ENCODE measurements around the gene CORO2B. TPM values are rescaled to one million over a fixed set of nuclear protein-coding genes. Genes with fewer than 3 reads are reported as not detected.

The CORO2B gene
- total RNA-seq, 1 donor from 2014 or later, result 3.6 TPM

GRCh38 chr15:68699124-68699880 is 120.5 kb downstream of the CORO2B start:
- H3K9me3 ChIP-seq, result no peaks in the 10 kb centered on the region
- no peak for ATAC-seq
- H3K27ac ChIP-seq, result no peak overlapping the region
- intact Hi-C loops (cut with DNase I), result no loop called here
- H3K4me1 ChIP-seq, result peaks cover 14% of the 10 kb centered on the region
- no peak for DNase-seq
- H3K36me3 ChIP-seq, result no peaks in the 10 kb centered on the region
- no peak overlapping the region for H3K4me3 ChIP-seq
- TF ChIP-seq, protein P1, sequence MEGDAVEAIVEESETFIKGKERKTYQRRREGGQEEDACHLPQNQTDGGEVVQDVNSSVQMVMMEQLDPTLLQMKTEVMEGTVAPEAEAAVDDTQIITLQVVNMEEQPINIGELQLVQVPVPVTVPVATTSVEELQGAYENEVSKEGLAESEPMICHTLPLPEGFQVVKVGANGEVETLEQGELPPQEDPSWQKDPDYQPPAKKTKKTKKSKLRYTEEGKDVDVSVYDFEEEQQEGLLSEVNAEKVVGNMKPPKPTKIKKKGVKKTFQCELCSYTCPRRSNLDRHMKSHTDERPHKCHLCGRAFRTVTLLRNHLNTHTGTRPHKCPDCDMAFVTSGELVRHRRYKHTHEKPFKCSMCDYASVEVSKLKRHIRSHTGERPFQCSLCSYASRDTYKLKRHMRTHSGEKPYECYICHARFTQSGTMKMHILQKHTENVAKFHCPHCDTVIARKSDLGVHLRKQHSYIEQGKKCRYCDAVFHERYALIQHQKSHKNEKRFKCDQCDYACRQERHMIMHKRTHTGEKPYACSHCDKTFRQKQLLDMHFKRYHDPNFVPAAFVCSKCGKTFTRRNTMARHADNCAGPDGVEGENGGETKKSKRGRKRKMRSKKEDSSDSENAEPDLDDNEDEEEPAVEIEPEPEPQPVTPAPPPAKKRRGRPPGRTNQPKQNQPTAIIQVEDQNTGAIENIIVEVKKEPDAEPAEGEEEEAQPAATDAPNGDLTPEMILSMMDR (IDR thresholded peaks at IDR 0.05), result no peak
- no peaks in the 10 kb centered on the region for H3K27me3 ChIP-seq

GRCh38 chr15:68699881-68700454 is 121.2 kb downstream of the CORO2B start:
- Histone ChIP-seq H3K27ac (no peak overlapping the region), H3K27me3 (no peaks in the 10 kb centered on the region), H3K36me3 (no peaks in the 10 kb centered on the region), H3K4me1 (peaks cover 21% of the 10 kb centered on the region), H3K4me3 (no peak overlapping the region), H3K9me3 (no peaks in the 10 kb centered on the region)
- intact Hi-C loops (cut with DNase I), result no loop called here
- ATAC-seq, result no peak
- TF ChIP-seq, protein P1 (IDR thresholded peaks at IDR 0.05), result no peak
- no peak for DNase-seq

DNA sequence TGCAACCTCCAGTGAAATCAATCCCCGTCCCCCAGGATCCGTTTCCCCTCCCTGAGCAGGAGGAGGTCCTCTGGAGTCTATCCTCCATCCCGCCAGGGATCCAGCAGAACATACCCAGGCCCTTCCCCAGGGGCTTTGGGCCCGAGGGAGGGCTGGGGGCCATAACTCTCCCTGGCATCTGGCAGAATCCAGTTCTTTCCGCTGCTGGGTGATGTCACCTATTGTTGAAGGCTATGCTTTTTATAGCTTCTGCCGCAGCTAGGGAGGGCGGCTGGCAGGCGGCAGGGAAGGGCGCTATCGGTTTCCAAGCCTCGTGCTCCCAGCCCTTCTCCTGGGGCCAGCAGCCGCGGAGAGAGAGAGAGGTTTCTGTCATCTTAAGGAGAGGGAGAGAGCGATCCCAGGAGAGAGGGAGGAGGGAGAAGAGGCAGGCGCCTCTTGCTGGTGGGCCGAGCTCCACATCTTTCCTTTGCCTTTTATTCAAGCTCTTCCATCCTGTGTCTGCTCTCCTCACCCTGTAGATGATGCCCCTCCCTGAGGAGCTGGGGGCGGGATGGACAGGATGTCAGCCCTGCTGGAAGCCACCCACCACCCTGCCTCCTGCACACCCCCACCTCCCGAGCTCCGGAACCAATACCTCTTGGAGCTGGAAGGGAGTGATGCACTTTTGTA is 121.8 kb downstream of the CORO2B start:
- peak overlapping the region; percentile 37 for H3K27ac ChIP-seq
- ATAC-seq, result peak; percentile 37

DNA sequence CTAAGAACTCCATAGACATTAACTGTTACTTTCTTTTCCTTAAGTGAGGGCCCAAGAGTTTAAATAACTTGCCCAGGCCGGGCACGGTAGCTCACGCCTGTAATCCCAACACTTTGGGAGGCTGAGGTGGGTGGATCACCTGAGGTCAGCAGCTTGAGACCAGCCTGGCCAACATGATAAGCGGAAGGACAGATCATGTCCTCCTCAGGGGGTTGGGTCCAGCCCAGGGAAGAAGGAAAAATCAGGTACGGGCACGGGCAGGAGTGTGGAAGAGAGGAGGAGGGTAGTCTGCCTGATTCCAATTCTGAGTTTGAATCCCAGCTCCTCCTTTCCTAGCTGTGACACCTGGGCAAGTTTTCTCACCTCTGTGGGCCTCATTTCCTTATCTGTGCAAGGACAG is 123.1 kb downstream of the CORO2B start:
- intact Hi-C loops (cut with DNase I), result no loop called here
- no peak for ATAC-seq
- TF ChIP-seq, protein P1 (IDR thresholded peaks at IDR 0.05), result no peak
- no peak for DNase-seq
- Histone ChIP-seq H3K9me3 (no peaks in the 10 kb centered on the region), H3K4me3 (no peak overlapping the region), H3K4me1 (peaks cover 22% of the 10 kb centered on the region), H3K27ac (no peak overlapping the region), H3K27me3 (no peaks in the 10 kb centered on the region), H3K36me3 (no peaks in the 10 kb centered on the region)

More for the DNA sequence above, 121.8 kb downstream of the CORO2B start:
- H3K9me3 ChIP-seq, result no peaks in the 10 kb centered on the region
- intact Hi-C loops (cut with DNase I), result no loop called here
- no peak overlapping the region for H3K4me3 ChIP-seq
- no peak for DNase-seq
- H3K36me3 ChIP-seq, result no peaks in the 10 kb centered on the region
- TF ChIP-seq, protein P1 (IDR thresholded peaks at IDR 0.05), result no peak
- no peaks in the 10 kb centered on the region for H3K27me3 ChIP-seq
- H3K4me1 ChIP-seq, result peaks cover 22% of the 10 kb centered on the region

GRCh38 chr15:68704496-68705021 is 125.8 kb downstream of the CORO2B start:
- Histone ChIP-seq H3K9me3 (no peaks in the 10 kb centered on the region), H3K4me3 (no peak overlapping the region), H3K4me1 (peaks cover 22% of the 10 kb centered on the region), H3K27ac (no peak overlapping the region), H3K36me3 (no peaks in the 10 kb centered on the region), H3K27me3 (no peaks in the 10 kb centered on the region)
- DNase-seq, result no peak
- peak; percentile 66 for ATAC-seq
- intact Hi-C loops (cut with DNase I), result no loop called here
- TF ChIP-seq, protein P1 (IDR thresholded peaks at IDR 0.05), result no peak
